PC-3 (cell line): ENCODE measurements around the gene SH3RF1.

ENCODE experiments used
- EZH2 ChIP-seq: fragments of 300-600 bp; sonication (generic); IDR thresholded peaks from one replicate; pipeline ENCODE4 v1.6.1; 2017; ENCODE audit warnings: antibody characterized with exemption, mild to moderate bottlenecking, low read length; ENCODE audit not compliant: unreplicated experiment
- EZH2phosphoT487 ChIP-seq: fragments of 300-600 bp; sonication (generic); IDR thresholded peaks from 2 replicates; pipeline ENCODE4 v1.6.1; 2018; ENCODE audit warnings: mild to moderate bottlenecking, antibody characterized with exemption, low read length, borderline replicate concordance
- TF ChIP-seq, protein P1 (sequence below): fragments of 300-600 bp; sonication (generic); conservative IDR thresholded peaks from 2 replicates; pipeline ENCODE4 v1.5.1; 2017; ENCODE audit warnings: antibody characterized with exemption, low read depth, mild to moderate bottlenecking, low read length

DNA sequence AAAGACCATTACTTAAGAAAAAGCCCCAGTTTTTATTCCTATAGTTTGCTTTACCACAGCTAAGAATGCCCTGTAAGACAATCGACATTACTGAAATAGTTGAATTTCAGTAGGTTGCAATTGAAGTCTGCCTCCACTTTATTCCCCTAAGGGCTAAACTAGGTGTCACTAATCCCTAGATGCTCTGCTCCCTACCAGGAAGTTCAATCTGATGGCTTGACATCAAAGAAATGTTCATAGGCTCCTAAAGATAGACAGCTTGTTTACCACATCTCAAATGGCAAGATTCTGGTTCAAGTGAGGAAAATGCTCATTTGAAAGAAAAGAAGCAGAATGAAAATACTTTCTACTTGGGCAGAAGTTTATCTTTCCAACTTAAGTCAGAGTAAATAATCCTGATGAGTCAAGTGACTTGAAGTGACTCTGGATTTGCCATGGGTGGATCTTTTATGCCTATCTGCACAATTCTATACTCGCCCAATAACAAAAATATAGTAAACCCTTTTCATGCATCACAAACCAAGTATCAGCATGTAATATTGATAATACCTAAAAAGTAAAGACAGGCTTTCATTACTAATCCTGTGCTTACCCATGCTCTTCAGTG, 117.2 kb downstream of the SH3RF1 start:
- TF ChIP-seq, protein P1, sequence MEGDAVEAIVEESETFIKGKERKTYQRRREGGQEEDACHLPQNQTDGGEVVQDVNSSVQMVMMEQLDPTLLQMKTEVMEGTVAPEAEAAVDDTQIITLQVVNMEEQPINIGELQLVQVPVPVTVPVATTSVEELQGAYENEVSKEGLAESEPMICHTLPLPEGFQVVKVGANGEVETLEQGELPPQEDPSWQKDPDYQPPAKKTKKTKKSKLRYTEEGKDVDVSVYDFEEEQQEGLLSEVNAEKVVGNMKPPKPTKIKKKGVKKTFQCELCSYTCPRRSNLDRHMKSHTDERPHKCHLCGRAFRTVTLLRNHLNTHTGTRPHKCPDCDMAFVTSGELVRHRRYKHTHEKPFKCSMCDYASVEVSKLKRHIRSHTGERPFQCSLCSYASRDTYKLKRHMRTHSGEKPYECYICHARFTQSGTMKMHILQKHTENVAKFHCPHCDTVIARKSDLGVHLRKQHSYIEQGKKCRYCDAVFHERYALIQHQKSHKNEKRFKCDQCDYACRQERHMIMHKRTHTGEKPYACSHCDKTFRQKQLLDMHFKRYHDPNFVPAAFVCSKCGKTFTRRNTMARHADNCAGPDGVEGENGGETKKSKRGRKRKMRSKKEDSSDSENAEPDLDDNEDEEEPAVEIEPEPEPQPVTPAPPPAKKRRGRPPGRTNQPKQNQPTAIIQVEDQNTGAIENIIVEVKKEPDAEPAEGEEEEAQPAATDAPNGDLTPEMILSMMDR, result no peak
- TF ChIP-seq EZH2, result no peak
- TF ChIP-seq EZH2phosphoT487, result no peak
